ENCODE results near the gene GLMP.

GLMP gene

GRCh38 chr1:156246781-156247459 lies 48.6 kb downstream of the GLMP start:
- Histone ChIP-seq H3K4me1 (ENCODE audit: control insufficient read depth, insufficient read depth, low read length) (no peaks in the 10 kb centered on the region), H3K9me3 (ENCODE audit: control insufficient read depth, insufficient read depth, low read length) (no peaks in the 10 kb centered on the region), H3K27me3 (ENCODE audit: control insufficient read depth, insufficient read depth, low read length) (no peaks in the 10 kb centered on the region), H3K36me3 (ENCODE audit: control insufficient read depth, insufficient read depth, low read length) (peaks cover 27% of the 10 kb centered on the region), H3K9ac (ENCODE audit: low read depth, low read length) (no peak overlapping the region), H3K4me3 (ENCODE audit: low read depth, low read length) (no peak overlapping the region)

- H3K4me1 ChIP-seq (ENCODE audit: control insufficient read depth, insufficient read depth, low read length), result no peaks in the 10 kb centered on the region
- no peak overlapping the region for H3K9ac ChIP-seq (ENCODE audit: low read depth, low read length)
- H3K4me3 ChIP-seq (ENCODE audit: low read depth, low read length), result no peak overlapping the region
These were observed 49.2 kb downstream of the GLMP start for GRCh38 chr1:156246241-156246780.

GRCh38 chr1:156245451-156246232 lies 49.8 kb downstream of the GLMP start:
- no peaks in the 10 kb centered on the region for H3K9me3 ChIP-seq (ENCODE audit: control insufficient read depth, insufficient read depth, low read length)
- H3K27me3 ChIP-seq (ENCODE audit: control insufficient read depth, insufficient read depth, low read length), result no peaks in the 10 kb centered on the region
- H3K36me3 ChIP-seq (ENCODE audit: control insufficient read depth, insufficient read depth, low read length), result peaks cover 15% of the 10 kb centered on the region
- no peak overlapping the region for H3K4me3 ChIP-seq (ENCODE audit: low read depth, low read length)
- no peaks in the 10 kb centered on the region for H3K4me1 ChIP-seq (ENCODE audit: control insufficient read depth, insufficient read depth, low read length)
- no peak overlapping the region for H3K9ac ChIP-seq (ENCODE audit: low read depth, low read length)

More at GRCh38 chr1:156246241-156246780, 49.2 kb downstream of the GLMP start:
- Histone ChIP-seq H3K9me3 (ENCODE audit: control insufficient read depth, insufficient read depth, low read length) (no peaks in the 10 kb centered on the region), H3K36me3 (ENCODE audit: control insufficient read depth, insufficient read depth, low read length) (peaks cover 21% of the 10 kb centered on the region), H3K27me3 (ENCODE audit: control insufficient read depth, insufficient read depth, low read length) (no peaks in the 10 kb centered on the region)

DNA sequence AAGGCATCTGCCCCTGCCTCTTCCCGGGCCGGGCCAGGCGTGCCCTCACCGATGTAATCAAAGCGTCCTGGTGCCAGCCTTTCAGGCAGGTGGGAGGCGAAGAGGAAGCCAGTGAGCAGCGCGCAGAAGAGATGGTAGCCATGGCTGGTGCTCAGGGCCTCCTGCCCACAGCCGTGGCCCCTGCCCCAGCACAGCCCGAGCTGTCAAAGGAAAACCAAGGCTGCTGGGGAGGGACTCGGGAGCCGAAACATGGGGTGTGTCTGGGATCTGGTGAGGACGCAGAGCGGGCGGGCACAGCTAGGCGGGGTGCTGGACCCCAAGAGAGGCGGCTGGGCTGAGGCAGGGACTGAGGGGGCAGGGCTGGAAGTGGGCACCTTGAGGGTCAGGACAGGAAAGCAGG lies 50.8 kb downstream of the GLMP start:
- H3K36me3 ChIP-seq (ENCODE audit: control insufficient read depth, insufficient read depth, low read length), result peaks cover 6% of the 10 kb centered on the region
- no peaks in the 10 kb centered on the region for H3K9me3 ChIP-seq (ENCODE audit: control insufficient read depth, insufficient read depth, low read length)
- H3K4me3 ChIP-seq (ENCODE audit: low read depth, low read length), result no peak overlapping the region
- no peaks in the 10 kb centered on the region for H3K4me1 ChIP-seq (ENCODE audit: control insufficient read depth, insufficient read depth, low read length)
- no peak overlapping the region for H3K9ac ChIP-seq (ENCODE audit: low read depth, low read length)
- H3K27me3 ChIP-seq (ENCODE audit: control insufficient read depth, insufficient read depth, low read length), result no peaks in the 10 kb centered on the region

DNA sequence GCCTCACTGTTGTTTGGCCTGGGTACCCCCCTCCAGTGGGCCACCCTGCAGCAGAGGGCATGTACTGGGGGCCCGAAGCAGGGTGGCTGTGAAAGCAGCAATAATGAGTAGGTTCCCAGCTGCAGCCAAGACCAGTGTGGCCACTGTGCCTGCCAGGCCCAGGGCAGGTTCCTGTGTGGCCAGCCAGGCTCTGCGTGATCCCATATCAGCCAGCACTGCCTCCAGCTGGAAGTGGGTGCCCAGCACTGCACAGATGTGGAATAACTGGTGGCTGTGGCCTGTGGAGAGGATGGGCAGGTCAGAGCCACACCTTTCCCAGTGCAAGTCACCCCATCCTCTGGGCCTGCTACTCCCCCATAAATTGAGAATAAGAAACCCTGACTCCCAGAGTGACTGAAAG lies 51.4 kb downstream of the GLMP start:
- no peak overlapping the region for H3K4me3 ChIP-seq (ENCODE audit: low read depth, low read length)
- H3K27me3 ChIP-seq (ENCODE audit: control insufficient read depth, insufficient read depth, low read length), result no peaks in the 10 kb centered on the region
- no peaks in the 10 kb centered on the region for H3K4me1 ChIP-seq (ENCODE audit: control insufficient read depth, insufficient read depth, low read length)
- H3K36me3 ChIP-seq (ENCODE audit: control insufficient read depth, insufficient read depth, low read length), result peaks cover 10% of the 10 kb centered on the region
- no peaks in the 10 kb centered on the region for H3K9me3 ChIP-seq (ENCODE audit: control insufficient read depth, insufficient read depth, low read length)
- H3K9ac ChIP-seq (ENCODE audit: low read depth, low read length), result no peak overlapping the region

GRCh38 chr1:156242738-156243137 lies 52.7 kb downstream of the GLMP start:
- Histone ChIP-seq H3K36me3 (ENCODE audit: control insufficient read depth, insufficient read depth, low read length) (peaks cover 8% of the 10 kb centered on the region), H3K9me3 (ENCODE audit: control insufficient read depth, insufficient read depth, low read length) (no peaks in the 10 kb centered on the region), H3K9ac (ENCODE audit: low read depth, low read length) (no peak overlapping the region), H3K4me3 (ENCODE audit: low read depth, low read length) (no peak overlapping the region), H3K4me1 (ENCODE audit: control insufficient read depth, insufficient read depth, low read length) (no peaks in the 10 kb centered on the region), H3K27me3 (ENCODE audit: control insufficient read depth, insufficient read depth, low read length) (no peaks in the 10 kb centered on the region)

All from iPS-15b (cell line).